ENCODE measurements around the gene PRRC1. TPM values are rescaled to one million over a fixed set of nuclear protein-coding genes. Genes with fewer than 3 reads are reported as not detected.

Gene PRRC1
- total RNA-seq, 4 donors from 2014 or later: 19.4 to 53.5 (median 43.8) TPM

- TF ChIP-seq CTCF (IDR thresholded peaks at IDR 0.05; ENCODE audit: low read depth): no peak
These were observed 46.7 kb downstream of the PRRC1 start for GRCh38 chr5:127564002-127564769.

GRCh38 chr5:127565586-127566270 lies 48.3 kb downstream of the PRRC1 start:
- TF ChIP-seq CTCF (IDR thresholded peaks at IDR 0.05; ENCODE audit: low read depth): no peak

GRCh38 chr5:127567026-127567768 lies 49.8 kb downstream of the PRRC1 start:
- no peak for TF ChIP-seq CTCF (IDR thresholded peaks at IDR 0.05; ENCODE audit: low read depth)

- no peak for TF ChIP-seq CTCF (IDR thresholded peaks at IDR 0.05; ENCODE audit: low read depth)
These were observed 50.7 kb downstream of the PRRC1 start for GRCh38 chr5:127568166-127568565.

GRCh38 chr5:127571314-127572131 lies 54.1 kb downstream of the PRRC1 start:
- no peak for TF ChIP-seq CTCF (IDR thresholded peaks at IDR 0.05; ENCODE audit: low read depth)

GRCh38 chr5:127572930-127573329 lies 55.5 kb downstream of the PRRC1 start:
- TF ChIP-seq CTCF (IDR thresholded peaks at IDR 0.05; ENCODE audit: low read depth): no peak

Data from subcutaneous adipose tissue (tissue), 4 donors.